Stimulated activated CD8-positive, alpha-beta memory T cell treated with anti-CD3 and anti-CD28 coated beads, Interleukin-4, amount 100 ng/mL, for 4 hours (primary cell): ENCODE results near the gene SPOPL.

Experiments
- DNase-seq, 2 donors: peaks; one replicate each; pipeline ENCODE4 v3.0.0-alpha.2; 2020; ENCODE audit warnings: low read depth in 2 of 2, low spot score in 1 of 2

The SPOPL gene

GRCh38 chr2:138600732-138601457, 99.3 kb downstream of the SPOPL start:
- DNase-seq = no peak

GRCh38 chr2:138601458-138602165, 100.0 kb downstream of the SPOPL start:
- no peak for DNase-seq

GRCh38 chr2:138602166-138602460, 100.5 kb downstream of the SPOPL start:
- no peak for DNase-seq

GRCh38 chr2:138607746-138608145, 106.2 kb downstream of the SPOPL start:
- no peak for DNase-seq

GRCh38 chr2:138609446-138609845, 107.9 kb downstream of the SPOPL start:
- DNase-seq = no peak

GRCh38 chr2:138610201-138610953, 108.8 kb downstream of the SPOPL start:
- DNase-seq = no peak

- no peak for DNase-seq
Observed at GRCh38 chr2:138615257-138615656, 113.7 kb downstream of the SPOPL start.

GRCh38 chr2:138617026-138617425, 115.5 kb downstream of the SPOPL start:
- DNase-seq = no peak

GRCh38 chr2:138618971-138619370, 117.4 kb downstream of the SPOPL start:
- DNase-seq = no peak

- DNase-seq = no peak
Observed at GRCh38 chr2:138620431-138620830, 118.9 kb downstream of the SPOPL start.

- no peak for DNase-seq
Observed at GRCh38 chr2:138621139-138621538, 119.6 kb downstream of the SPOPL start.

- no peak for DNase-seq
Observed at GRCh38 chr2:138622613-138623012, 121.0 kb downstream of the SPOPL start.
